Psoas muscle (tissue), 8 donors: ENCODE measurements around the gene IDI1. TPM values are rescaled to one million over a fixed set of nuclear protein-coding genes. Genes with fewer than 3 reads are reported as not detected.
A peak's percentile ranks its signal among the peaks of the same experiment; 100 is the strongest.

Source experiments
- ATAC-seq, 4 donors: fragments of 200-7000 bp; cut with Tn5 transposase; one replicate each; pipeline ENCODE4 v1.9.1; 2020; ENCODE audit warnings: moderate library complexity in 3 of 4, mild to moderate bottlenecking in 2 of 4
- DNase-seq, 2 donors: peaks; one replicate each; pipeline ENCODE4 v3.0.0-alpha.2; 2020
- H3K27ac ChIP-seq: fragments of 200-600 bp; one replicate; pipeline ENCODE4 v1.8.0; 2022
- H3K27me3 ChIP-seq, 3 donors: fragments of 200-600 bp in 1 of 3; one replicate each; pipeline versions ENCODE4 v1.6.1 to v1.8.0; 2013 to 2022; ENCODE audit warnings: low read length in 2 of 3, mild to moderate bottlenecking in 2 of 3, moderate library complexity in 1 of 3; ENCODE audit not compliant: insufficient read depth in 3 of 3
- H3K36me3 ChIP-seq, 2 donors: fragments of 200-600 bp in 1 of 2; one replicate each; pipeline versions ENCODE4 v1.6.1 to v1.8.0; 2013 to 2022; ENCODE audit warnings: low read depth in 1 of 2, mild to moderate bottlenecking in 1 of 2, moderate library complexity in 1 of 2; ENCODE audit not compliant: insufficient read depth in 1 of 2
- H3K4me1 ChIP-seq: fragments of 200-600 bp; one replicate; pipeline ENCODE4 v1.8.0; 2022
- H3K4me3 ChIP-seq: fragments of 200-600 bp; one replicate; pipeline ENCODE4 v1.8.0; 2022; ENCODE audit warnings: mild to moderate bottlenecking
- H3K9me3 ChIP-seq: fragments of 200-600 bp; one replicate; pipeline ENCODE4 v1.8.0; 2022
- WGBS, 3 donors: extraction: QIAGEN DNeasy Blood & Tissue Kit; methylation state at CpG; one replicate each; pipeline versions ENCODE4 v1.1.6 to v1.1.7; 2013; 5-methylcytosine and 5-hydroxymethylcytosine counted together
- intact Hi-C, 2 donors: fragments of 100-400 bp; cut with DNase I; formaldehyde crosslinking; loops; one replicate each; pipeline versions ENCODE4 v1.11.0 to v1.14.2; 2022
- polyA plus RNA-seq, 3 donors: library from polyadenylated mRNA; stranded (reverse); fragments of 200-250 nt; gene quantifications; one replicate each; pipeline ENCODE4 v1.2.3, GENCODE V29; 2013
- total RNA-seq, 4 donors: library from RNA; stranded (reverse); fragmentation: NEBNext Ultra II Directional in 2 of 4; extraction: Animal tissue kit (Norgen Biotek cat#: 25700) in 2 of 4; gene quantifications; one replicate each; pipeline versions ENCODE4 v1.2.1 to v1.2.4, GENCODE V29; 2021 to 2023
- TF ChIP-seq, protein P1 (sequence below): fragments of 200-600 bp; IDR thresholded peaks from one replicate; pipeline ENCODE4 v1.8.0; 2022; ENCODE audit warnings: antibody characterized with exemption
- donor health status: healthy with polysubstance abuse.
- donor health status: DM: no; HTN: no; CAD: no; lungs with moderate emphysema.
- donor health status: Bipolar disorder and iron deficiency.
- donor health status: healthy.
- donor health status: DM: yes; HTN: yes; CAD: no.
- donor health status: DM: no; HTN: no; CAD: no.
- donor health status: DM: no; HTN: no; CAD: no.
- donor health status: DM: yes; HTN: yes; CAD: no.

Gene IDI1
- total and polyA plus RNA-seq, 7 donors = 42.8 to 137 (median 57.4) TPM

DNA sequence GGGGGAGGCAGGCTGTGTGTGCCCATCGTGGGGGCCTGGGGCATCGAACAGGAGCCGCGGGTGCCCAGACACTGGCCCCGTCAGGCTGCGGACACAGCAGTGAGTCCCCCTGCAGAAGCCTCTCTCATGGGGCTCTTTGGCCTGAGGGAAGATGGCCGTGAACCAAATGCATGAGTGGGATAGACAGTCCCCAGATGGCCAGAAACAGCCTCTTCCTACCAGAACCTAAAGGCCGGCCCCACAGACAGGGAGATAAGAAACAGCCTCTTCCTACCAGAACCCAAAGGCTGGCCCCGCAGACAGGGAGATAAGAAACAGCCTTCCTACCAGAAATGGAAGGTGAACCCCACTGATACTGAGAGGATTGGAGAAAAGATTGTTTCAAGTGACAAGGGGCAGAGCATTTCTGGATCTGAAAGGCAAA lies 39.8 kb downstream of the IDI1 start:
- no peak for ATAC-seq
- Histone ChIP-seq H3K27ac (no peak overlapping the region), H3K27me3 (no peaks in the 10 kb centered on the region), H3K4me1 (no peaks in the 10 kb centered on the region), H3K36me3 (peaks cover 34 to 99% of the 10 kb centered on the region in 2 donors), H3K4me3 (no peak overlapping the region), H3K9me3 (no peaks in the 10 kb centered on the region)
- intact Hi-C loops = no loop called here
- 91 to 97% (median 94%) methylated on average over 9 of the region's 9 CpGs for WGBS, 3 donors
- TF ChIP-seq, protein P1, sequence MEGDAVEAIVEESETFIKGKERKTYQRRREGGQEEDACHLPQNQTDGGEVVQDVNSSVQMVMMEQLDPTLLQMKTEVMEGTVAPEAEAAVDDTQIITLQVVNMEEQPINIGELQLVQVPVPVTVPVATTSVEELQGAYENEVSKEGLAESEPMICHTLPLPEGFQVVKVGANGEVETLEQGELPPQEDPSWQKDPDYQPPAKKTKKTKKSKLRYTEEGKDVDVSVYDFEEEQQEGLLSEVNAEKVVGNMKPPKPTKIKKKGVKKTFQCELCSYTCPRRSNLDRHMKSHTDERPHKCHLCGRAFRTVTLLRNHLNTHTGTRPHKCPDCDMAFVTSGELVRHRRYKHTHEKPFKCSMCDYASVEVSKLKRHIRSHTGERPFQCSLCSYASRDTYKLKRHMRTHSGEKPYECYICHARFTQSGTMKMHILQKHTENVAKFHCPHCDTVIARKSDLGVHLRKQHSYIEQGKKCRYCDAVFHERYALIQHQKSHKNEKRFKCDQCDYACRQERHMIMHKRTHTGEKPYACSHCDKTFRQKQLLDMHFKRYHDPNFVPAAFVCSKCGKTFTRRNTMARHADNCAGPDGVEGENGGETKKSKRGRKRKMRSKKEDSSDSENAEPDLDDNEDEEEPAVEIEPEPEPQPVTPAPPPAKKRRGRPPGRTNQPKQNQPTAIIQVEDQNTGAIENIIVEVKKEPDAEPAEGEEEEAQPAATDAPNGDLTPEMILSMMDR = no peak
- no peak for DNase-seq

DNA sequence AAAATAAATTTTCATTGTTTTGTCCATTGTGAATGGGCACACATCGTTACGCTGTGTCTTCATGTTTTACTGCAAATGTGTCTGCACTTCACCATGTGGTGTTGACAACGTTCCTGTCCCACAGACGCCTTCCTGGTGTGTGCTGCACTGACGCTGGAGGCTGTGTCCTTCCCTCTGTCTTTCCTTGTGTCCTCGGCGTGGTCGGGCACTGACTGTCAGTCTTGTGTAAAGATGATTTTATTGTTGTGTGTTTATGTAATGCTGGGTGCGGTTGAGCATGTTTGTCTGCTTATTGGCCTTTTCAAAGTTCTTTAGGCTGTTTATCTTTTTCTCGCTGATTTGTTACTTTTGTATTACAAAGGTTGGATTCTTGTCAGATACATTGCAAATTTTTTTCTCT lies 41.3 kb downstream of the IDI1 start:
- H3K36me3 ChIP-seq = peaks cover 43 to 99% of the 10 kb centered on the region in 2 donors
- WGBS, 3 donors = 89 to 94% (median 92%) methylated on average over 10 of the region's 10 CpGs
- TF ChIP-seq, protein P1 = no peak
- H3K4me3 ChIP-seq = no peak overlapping the region
- H3K9me3 ChIP-seq = peaks cover 11% of the 10 kb centered on the region
- no peaks in the 10 kb centered on the region for H3K4me1 ChIP-seq
- ATAC-seq (no peak), DNase-seq (no peak)
- no peak overlapping the region for H3K27ac ChIP-seq
- no peaks in the 10 kb centered on the region for H3K27me3 ChIP-seq
- intact Hi-C loops = no loop called here

DNA sequence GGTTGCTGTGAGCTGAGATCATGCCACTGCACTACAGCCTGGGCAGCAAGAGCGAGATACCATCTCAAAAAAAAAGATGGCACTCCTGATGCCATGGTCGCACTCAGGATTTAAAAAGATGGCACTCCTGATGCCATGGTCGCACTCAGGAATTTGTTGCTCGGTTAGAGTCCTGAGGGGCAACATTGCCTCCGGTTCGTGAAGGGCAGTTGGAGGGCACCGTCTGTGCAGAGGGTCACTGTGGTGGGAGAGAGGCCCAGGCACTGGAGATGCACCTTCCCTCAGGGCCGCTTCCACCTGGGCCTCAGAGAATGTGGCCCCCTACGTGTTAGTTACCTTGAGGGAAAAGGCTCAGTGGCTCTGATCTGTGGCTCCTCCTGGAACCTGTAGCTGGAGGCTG lies 42.3 kb downstream of the IDI1 start:
- ATAC-seq (no peak), DNase-seq (no peak)
- Histone ChIP-seq H3K4me3 (no peak overlapping the region), H3K9me3 (peaks cover 21% of the 10 kb centered on the region), H3K4me1 (no peaks in the 10 kb centered on the region), H3K27me3 (no peaks in the 10 kb centered on the region), H3K27ac (no peak overlapping the region), H3K36me3 (peaks cover 35 to 99% of the 10 kb centered on the region in 2 donors)
- TF ChIP-seq, protein P1 = no peak
- 95 to 98% (median 97%) methylated on average over 9 of the region's 9 CpGs for WGBS, 3 donors
- intact Hi-C loops = no loop called here

DNA sequence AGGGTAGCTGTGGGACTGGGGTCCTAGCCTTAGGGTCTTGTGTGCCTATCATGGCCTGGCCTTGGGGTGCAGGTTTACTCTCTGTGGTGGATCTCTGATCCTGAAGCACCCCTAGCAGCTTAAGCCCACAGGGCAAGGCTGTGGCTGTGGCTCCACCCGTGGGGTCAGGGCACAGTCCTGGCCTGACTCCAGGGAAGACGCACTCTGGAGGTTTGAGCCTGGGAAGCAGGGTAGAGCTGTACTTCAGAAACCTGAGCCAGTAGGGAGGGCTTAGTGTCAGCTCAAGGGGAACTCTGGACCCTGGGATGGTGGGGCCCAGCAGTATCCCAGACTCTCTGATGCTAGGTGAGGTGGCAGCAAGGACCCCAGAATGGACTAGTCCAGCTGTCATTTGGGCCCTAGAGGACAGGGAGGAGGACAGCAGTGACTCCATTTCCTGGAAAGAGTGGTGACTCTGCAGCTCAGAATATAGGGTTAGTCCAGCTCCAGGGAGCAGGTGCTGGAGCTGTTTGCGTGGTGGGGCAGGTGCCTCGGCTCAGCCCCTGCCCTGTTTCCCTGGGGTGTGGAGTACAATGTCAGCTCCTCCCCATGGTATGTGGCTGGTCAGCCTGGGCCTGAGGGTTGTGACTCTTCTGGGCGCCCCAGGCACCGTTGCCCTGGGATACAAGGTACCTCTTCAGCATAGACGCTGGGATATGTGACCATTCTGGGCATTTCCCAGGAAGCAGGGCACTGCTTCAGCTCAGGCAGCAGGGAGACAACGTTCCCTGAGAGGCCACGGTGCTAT lies 44.8 kb downstream of the IDI1 start:
- DNase-seq (no peak), ATAC-seq (peak in 1 of 4 donors; percentile 19)
- Histone ChIP-seq H3K27me3 (no peaks in the 10 kb centered on the region), H3K4me1 (no peaks in the 10 kb centered on the region), H3K36me3 (peaks cover 35 to 100% of the 10 kb centered on the region in 2 donors), H3K27ac (no peak overlapping the region), H3K9me3 (peaks cover 21% of the 10 kb centered on the region), H3K4me3 (no peak overlapping the region)
- intact Hi-C loops = no loop called here
- WGBS, 3 donors = 96 to 99% (median 96%) methylated on average over 9 of the region's 9 CpGs
- TF ChIP-seq, protein P1 = no peak
